CD14-positive monocyte (primary cell): ENCODE data around the gene PEAK1. TPM values are rescaled to one million over a fixed set of nuclear protein-coding genes. Genes with fewer than 3 reads are reported as not detected.

ENCODE experiments used
- DNase-seq, 3 donors: peaks; one replicate each; pipeline ENCODE4 v3.0.0-alpha.2; 2011 to 2022
- H2AFZ ChIP-seq: 2 replicates; pipeline ENCODE4 v1.6.0; 2012; ENCODE audit warnings: mild to moderate bottlenecking, low read depth, low read length, inconsistent platforms; ENCODE audit not compliant: insufficient read depth, poor library complexity, severe bottlenecking
- H3K27ac ChIP-seq, 2 donors: 1 replicate in 1 of 2; 2 replicates in 1 of 2; pipeline ENCODE4 v1.5.1; 2012 to 2013; ENCODE audit warnings: low read length in 2 of 2, control low read depth in 1 of 2, inconsistent platforms in 1 of 2, low read depth in 1 of 2, mild to moderate bottlenecking in 1 of 2
- H3K27me3 ChIP-seq, 2 donors: one replicate each; pipeline versions ENCODE4 v1.6.0 to v1.6.1; 2011 to 2013; ENCODE audit warnings: low read length in 2 of 2; ENCODE audit not compliant: control insufficient read depth in 2 of 2, insufficient read depth in 2 of 2
- H3K36me3 ChIP-seq, 2 donors: replicated peaks in 1 of 2; 1 replicate in 1 of 2; 2 replicates in 1 of 2; pipeline versions ENCODE4 v1.5.1 to v1.6.1; 2012 to 2013; ENCODE audit warnings: low read length in 2 of 2, control low read depth in 1 of 2, inconsistent platforms in 1 of 2, mild to moderate bottlenecking in 1 of 2; ENCODE audit not compliant: insufficient read depth in 2 of 2, control insufficient read depth in 1 of 2
- H3K4me1 ChIP-seq, 2 donors: 1 replicate in 1 of 2; 2 replicates in 1 of 2; pipeline versions ENCODE4 v1.5.1 to v1.6.1; 2012 to 2013; ENCODE audit warnings: low read length in 2 of 2, control low read depth in 1 of 2, inconsistent platforms in 1 of 2, mild to moderate bottlenecking in 1 of 2, moderate library complexity in 1 of 2; ENCODE audit not compliant: insufficient read depth in 2 of 2, control insufficient read depth in 1 of 2
- H3K4me2 ChIP-seq: replicated peaks from 2 replicates; pipeline ENCODE3; 2012; ENCODE audit warnings: low read length, moderate library complexity, mild to moderate bottlenecking; ENCODE audit not compliant: poor library complexity, severe bottlenecking; ENCODE audit errors: extremely low read depth
- H3K4me3 ChIP-seq, 3 experiments: fragments of 200-600 bp in 1 of 3; sonication (generic) in 1 of 3; replicated peaks in 1 of 3; 1 replicate in 2 of 3; 2 replicates in 1 of 3; pipeline ENCODE4 v1.5.1; 2011 to 2013; ENCODE audit warnings: low read length in 3 of 3, mild to moderate bottlenecking in 3 of 3, control low read depth in 2 of 3, low read depth in 2 of 3, inconsistent platforms in 1 of 3, moderate library complexity in 1 of 3
- H3K79me2 ChIP-seq: 2 replicates; pipeline ENCODE4 v1.6.0; 2012; ENCODE audit warnings: mild to moderate bottlenecking, control low read depth, inconsistent platforms, low read length, moderate library complexity; ENCODE audit not compliant: insufficient read depth
- H3K9ac ChIP-seq: 2 replicates; pipeline ENCODE4 v1.6.0; 2017; ENCODE audit warnings: low read length, mild to moderate bottlenecking; ENCODE audit not compliant: insufficient read depth, poor library complexity, severe bottlenecking
- H3K9me3 ChIP-seq, 2 donors: replicated peaks in 1 of 2; 1 replicate in 1 of 2; 2 replicates in 1 of 2; pipeline versions ENCODE4 v1.5.1 to v1.6.1; 2012 to 2013; ENCODE audit warnings: low read length in 2 of 2, control low read depth in 1 of 2; ENCODE audit not compliant: control insufficient read depth in 1 of 2, insufficient read depth in 1 of 2
- H4K20me1 ChIP-seq: 2 replicates; pipeline ENCODE4 v1.6.0; 2012; ENCODE audit warnings: mild to moderate bottlenecking, low read length, control low read depth, moderate library complexity; ENCODE audit not compliant: insufficient read depth
- H3K27ac Mint-ChIP-seq, 7 donors: one replicate each; pipeline ENCODE4 v1.8.0; 2020; ENCODE audit warnings: mild to moderate bottlenecking in 7 of 7, mixed read lengths in 7 of 7, moderate library complexity in 6 of 7, inconsistent platforms in 2 of 7
- H3K27me3 Mint-ChIP-seq, 3 donors: one replicate each; pipeline ENCODE4 v1.8.0; 2021 to 2022; ENCODE audit warnings: low read depth in 3 of 3, mild to moderate bottlenecking in 3 of 3, mixed read lengths in 3 of 3, moderate library complexity in 3 of 3, inconsistent platforms in 1 of 3
- H3K36me3 Mint-ChIP-seq, 2 donors: one replicate each; pipeline ENCODE4 v1.8.0; 2020; ENCODE audit warnings: mixed read lengths in 2 of 2, inconsistent platforms in 1 of 2, mild to moderate bottlenecking in 1 of 2
- H3K4me1 Mint-ChIP-seq: one replicate; pipeline ENCODE4 v1.8.0; 2020; ENCODE audit warnings: mild to moderate bottlenecking, mixed read lengths
- H3K4me3 Mint-ChIP-seq, 2 donors: one replicate each; pipeline ENCODE4 v1.8.0; 2020; ENCODE audit warnings: mild to moderate bottlenecking in 2 of 2, mixed read lengths in 2 of 2, moderate library complexity in 1 of 2
- H3K9me3 Mint-ChIP-seq, 7 donors: one replicate each; pipeline ENCODE4 v1.8.0; 2020 to 2022; ENCODE audit warnings: mixed read lengths in 7 of 7, mild to moderate bottlenecking in 6 of 7, moderate library complexity in 6 of 7, inconsistent platforms in 2 of 7
- CTCF ChIP-seq: fragments of 200-600 bp; IDR thresholded peaks from one replicate; pipeline ENCODE4 v1.8.0; 2022; ENCODE audit warnings: antibody characterized with exemption, mild to moderate bottlenecking
- WGBS: methylation state at CpG from one replicate; pipeline ENCODE4 v1.1.5; 2013; ENCODE audit warnings: missing lambda C conversion rate; ENCODE audit not compliant: insufficient coverage; 5-methylcytosine and 5-hydroxymethylcytosine counted together
- intact Hi-C, 2 donors: fragments of 100-400 bp; cut with micrococcal nuclease; formaldehyde crosslinking; loops; one replicate each; pipeline versions ENCODE4 v1.15.0 to v1.15.1; 2023
- polyA plus RNA-seq, 3 donors: library from polyadenylated mRNA; depleted of rRNA in 1 of 3; unstranded in 2 of 3; stranded (reverse) in 1 of 3; fragments of 300-500 nt in 2 of 3; fragments of >200 nt in 1 of 3; fragmentation: Illumina TruSeq in 2 of 3; gene quantifications; 1 replicate in 2 of 3; 2 replicates in 1 of 3; pipeline ENCODE4 v1.2.3, GENCODE V29; 2012 to 2021

Gene PEAK1
- polyA plus RNA-seq, 3 donors: 0.85 to 8.7 (median 1.1) TPM

GRCh38 chr15:77312523-77312922 lies 107.4 kb downstream of the PEAK1 start:
- no peaks in the 10 kb centered on the region for H3K27me3 Mint-ChIP-seq
- H4K20me1 ChIP-seq: no peaks in the 10 kb centered on the region
- H3K27ac ChIP-seq: no peak overlapping the region
- WGBS: 100% methylated on average over 1 of the region's 1 CpG
- peaks cover 0 to 4% of the 10 kb centered on the region in 2 donors for H3K36me3 Mint-ChIP-seq
- H3K27me3 ChIP-seq: no peaks in the 10 kb centered on the region
- H3K4me2 ChIP-seq: no peak overlapping the region
- DNase-seq: no peak
- H3K27ac Mint-ChIP-seq: no peak overlapping the region
- no peaks in the 10 kb centered on the region for H3K9me3 Mint-ChIP-seq
- H3K79me2 ChIP-seq: no peaks in the 10 kb centered on the region
- no peak overlapping the region for H3K4me3 Mint-ChIP-seq
- TF ChIP-seq CTCF: no peak
- no peak overlapping the region for H3K9ac ChIP-seq
- no peak overlapping the region for H3K4me3 ChIP-seq
- no peaks in the 10 kb centered on the region for H3K4me1 ChIP-seq
- H3K36me3 ChIP-seq: no peaks in the 10 kb centered on the region
- peaks cover 5% of the 10 kb centered on the region for H3K4me1 Mint-ChIP-seq
- no peaks in the 10 kb centered on the region for H3K9me3 ChIP-seq
- intact Hi-C loops: no loop called here
- no peak overlapping the region for H2AFZ ChIP-seq

GRCh38 chr15:77311618-77312398 lies 108.1 kb downstream of the PEAK1 start:
- H3K27me3 Mint-ChIP-seq: no peaks in the 10 kb centered on the region
- Histone ChIP-seq H2AFZ (no peak overlapping the region), H3K4me3 (no peak overlapping the region), H3K27ac (no peak overlapping the region), H4K20me1 (no peaks in the 10 kb centered on the region), H3K79me2 (no peaks in the 10 kb centered on the region), H3K9me3 (no peaks in the 10 kb centered on the region), H3K36me3 (no peaks in the 10 kb centered on the region), H3K4me2 (no peak overlapping the region), H3K9ac (no peak overlapping the region), H3K27me3 (no peaks in the 10 kb centered on the region), H3K4me1 (no peaks in the 10 kb centered on the region)
- 100% methylated on average over 1 of the region's 8 CpGs for WGBS
- TF ChIP-seq CTCF: no peak
- no peaks in the 10 kb centered on the region for H3K9me3 Mint-ChIP-seq
- DNase-seq: no peak
- peaks cover 5% of the 10 kb centered on the region for H3K4me1 Mint-ChIP-seq
- no peak overlapping the region for H3K27ac Mint-ChIP-seq
- peaks cover 0 to 4% of the 10 kb centered on the region in 2 donors for H3K36me3 Mint-ChIP-seq
- intact Hi-C loops: no loop called here
- H3K4me3 Mint-ChIP-seq: no peak overlapping the region
